Measurements from ENCODE around the gene BAG5.

Gene BAG5

DNA sequence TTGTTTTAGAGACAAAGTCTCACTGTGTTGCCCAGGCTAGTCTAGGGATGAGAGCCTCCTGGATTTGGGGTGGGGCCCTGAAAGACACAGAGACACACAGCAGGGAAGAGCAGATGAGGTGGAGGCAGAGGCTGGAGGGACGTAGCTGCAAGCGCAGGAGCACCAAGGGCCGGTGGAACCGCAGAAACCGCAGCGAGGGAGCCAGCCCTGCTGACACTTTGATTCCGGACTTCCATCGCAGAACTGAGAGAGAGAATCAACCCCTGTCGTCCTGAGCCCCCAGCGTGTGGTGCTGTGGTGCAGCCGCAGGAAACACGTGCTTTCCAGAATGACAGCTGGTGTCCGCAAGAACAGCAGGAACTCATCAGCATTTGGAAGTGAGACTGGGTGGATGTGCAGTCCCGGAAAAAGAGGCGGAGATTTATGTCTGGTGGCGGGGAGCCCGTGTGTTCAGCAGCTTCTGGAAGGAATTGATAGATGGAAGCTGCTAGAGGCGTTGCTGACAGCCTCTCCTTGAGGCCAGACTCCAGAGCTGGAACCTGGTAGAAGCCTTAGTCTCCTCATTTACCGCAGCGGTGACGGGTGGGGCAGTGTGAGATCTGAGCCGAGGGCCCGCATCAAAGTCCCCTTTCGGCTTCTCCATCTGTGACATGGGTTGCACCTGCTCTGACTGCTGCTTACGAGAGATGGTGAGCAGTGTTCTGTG lies 44.7 kb upstream of the BAG5 start:
- H3K4me3 ChIP-seq (ENCODE audit: insufficient read depth, low read length, poor library complexity, severe bottlenecking), result no peak overlapping the region
- no peaks in the 10 kb centered on the region for H3K36me3 ChIP-seq (ENCODE audit: low read length)
- no peak overlapping the region for H3K27ac ChIP-seq (ENCODE audit: low read depth, low read length)

DNA sequence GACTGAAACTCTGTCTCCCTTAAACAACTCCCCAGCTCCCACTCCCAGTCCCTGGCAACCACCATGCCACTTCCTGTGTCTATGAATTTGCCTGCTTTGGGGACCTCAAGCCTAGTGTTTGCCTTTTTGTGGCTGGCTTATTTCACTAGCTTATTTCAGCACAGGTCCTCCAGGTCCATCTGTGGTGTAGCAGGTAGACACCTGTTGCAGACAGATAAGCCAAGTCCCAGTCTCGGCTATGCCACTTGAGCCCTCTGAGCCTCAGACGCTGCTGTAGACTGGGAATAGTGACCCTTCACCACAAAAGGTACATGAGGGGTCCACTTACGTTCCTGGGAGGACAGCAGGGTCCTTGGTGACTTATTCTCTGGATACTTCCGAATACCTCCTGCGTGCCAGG lies 42.2 kb upstream of the BAG5 start:
- Histone ChIP-seq H3K9me3 (ENCODE audit: insufficient read depth, low read length) (no peaks in the 10 kb centered on the region), H3K27me3 (ENCODE audit: low read length) (no peaks in the 10 kb centered on the region), H4K20me1 (ENCODE audit: low read depth, low read length) (no peaks in the 10 kb centered on the region), H3K36me3 (ENCODE audit: low read length) (no peaks in the 10 kb centered on the region), H3K79me2 (ENCODE audit: insufficient read depth, low read length) (no peaks in the 10 kb centered on the region), H3K4me3 (ENCODE audit: insufficient read depth, low read length, poor library complexity, severe bottlenecking) (no peak overlapping the region), H3F3A (ENCODE audit: insufficient read depth) (no peaks in the 10 kb centered on the region), H2AFZ (ENCODE audit: low read depth, low read length, severe bottlenecking) (no peak overlapping the region), H3K27ac (ENCODE audit: low read depth, low read length) (no peak overlapping the region), H3K9ac (ENCODE audit: low read length) (no peak overlapping the region), H3K9me2 (replicated peaks; ENCODE audit: insufficient read depth, low read length) (no peaks in the 10 kb centered on the region), H3K4me2 (ENCODE audit: low read depth, low read length, poor library complexity, severe bottlenecking) (no peak overlapping the region)
- TF ChIP-seq, protein P1, sequence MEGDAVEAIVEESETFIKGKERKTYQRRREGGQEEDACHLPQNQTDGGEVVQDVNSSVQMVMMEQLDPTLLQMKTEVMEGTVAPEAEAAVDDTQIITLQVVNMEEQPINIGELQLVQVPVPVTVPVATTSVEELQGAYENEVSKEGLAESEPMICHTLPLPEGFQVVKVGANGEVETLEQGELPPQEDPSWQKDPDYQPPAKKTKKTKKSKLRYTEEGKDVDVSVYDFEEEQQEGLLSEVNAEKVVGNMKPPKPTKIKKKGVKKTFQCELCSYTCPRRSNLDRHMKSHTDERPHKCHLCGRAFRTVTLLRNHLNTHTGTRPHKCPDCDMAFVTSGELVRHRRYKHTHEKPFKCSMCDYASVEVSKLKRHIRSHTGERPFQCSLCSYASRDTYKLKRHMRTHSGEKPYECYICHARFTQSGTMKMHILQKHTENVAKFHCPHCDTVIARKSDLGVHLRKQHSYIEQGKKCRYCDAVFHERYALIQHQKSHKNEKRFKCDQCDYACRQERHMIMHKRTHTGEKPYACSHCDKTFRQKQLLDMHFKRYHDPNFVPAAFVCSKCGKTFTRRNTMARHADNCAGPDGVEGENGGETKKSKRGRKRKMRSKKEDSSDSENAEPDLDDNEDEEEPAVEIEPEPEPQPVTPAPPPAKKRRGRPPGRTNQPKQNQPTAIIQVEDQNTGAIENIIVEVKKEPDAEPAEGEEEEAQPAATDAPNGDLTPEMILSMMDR (IDR thresholded peaks at IDR 0.05; ENCODE audit: insufficient read depth, low read length, poor library complexity, severe bottlenecking), result no peak
- no peak for TF ChIP-seq EZH2phosphoT487 (conservative IDR thresholded peaks at IDR 0.05; ENCODE audit: low read length)

More for the DNA sequence above, 44.7 kb upstream of the BAG5 start:
- Histone ChIP-seq H3K9me3 (ENCODE audit: insufficient read depth, low read length) (0 out of 2 replicates have a peak, but pooled peaks cover 3% of the 10 kb centered on the region), H3F3A (ENCODE audit: insufficient read depth) (no peaks in the 10 kb centered on the region), H4K20me1 (ENCODE audit: low read depth, low read length) (no peaks in the 10 kb centered on the region), H2AFZ (ENCODE audit: low read depth, low read length, severe bottlenecking) (no peak overlapping the region), H3K9ac (ENCODE audit: low read length) (no peak overlapping the region), H3K79me2 (ENCODE audit: insufficient read depth, low read length) (no peaks in the 10 kb centered on the region), H3K9me2 (replicated peaks; ENCODE audit: insufficient read depth, low read length) (no peaks in the 10 kb centered on the region), H3K4me2 (ENCODE audit: low read depth, low read length, poor library complexity, severe bottlenecking) (peak overlapping the region; percentile 7), H3K27me3 (ENCODE audit: low read length) (no peaks in the 10 kb centered on the region)
- TF ChIP-seq, protein P1 (IDR thresholded peaks at IDR 0.05; ENCODE audit: insufficient read depth, low read length, poor library complexity, severe bottlenecking), result no peak
- no peak for TF ChIP-seq EZH2phosphoT487 (conservative IDR thresholded peaks at IDR 0.05; ENCODE audit: low read length)

DNA sequence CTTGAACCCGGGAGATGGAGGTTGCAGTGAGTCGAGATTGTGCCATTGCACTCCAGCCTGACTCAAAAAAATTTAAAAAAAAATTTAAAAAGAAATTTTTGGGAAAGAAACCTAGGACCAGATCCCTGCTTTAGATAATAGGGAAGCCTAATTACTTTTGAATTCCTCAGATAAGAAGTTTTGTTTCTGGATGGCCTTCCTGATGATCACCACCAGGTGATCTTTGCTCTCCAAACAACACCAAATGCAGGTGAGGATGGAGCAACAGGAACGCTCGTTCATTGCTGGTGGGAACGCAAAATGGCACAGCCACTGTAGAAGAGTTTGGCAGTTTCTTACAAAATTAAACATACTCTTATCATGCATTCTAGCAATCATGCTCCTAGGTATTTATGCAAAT lies 38.0 kb upstream of the BAG5 start:
- H3F3A ChIP-seq (ENCODE audit: insufficient read depth), result no peaks in the 10 kb centered on the region
- H4K20me1 ChIP-seq (ENCODE audit: low read depth, low read length), result no peaks in the 10 kb centered on the region
- H3K79me2 ChIP-seq (ENCODE audit: insufficient read depth, low read length), result no peaks in the 10 kb centered on the region
- no peaks in the 10 kb centered on the region for H3K9me2 ChIP-seq (replicated peaks; ENCODE audit: insufficient read depth, low read length)
- H3K4me3 ChIP-seq (ENCODE audit: insufficient read depth, low read length, poor library complexity, severe bottlenecking), result no peak overlapping the region
- TF ChIP-seq, protein P1 (IDR thresholded peaks at IDR 0.05; ENCODE audit: insufficient read depth, low read length, poor library complexity, severe bottlenecking), result no peak
- TF ChIP-seq EZH2phosphoT487 (conservative IDR thresholded peaks at IDR 0.05; ENCODE audit: low read length), result no peak
- H3K9ac ChIP-seq (ENCODE audit: low read length), result no peak overlapping the region
- H3K27me3 ChIP-seq (ENCODE audit: low read length), result no peaks in the 10 kb centered on the region
- H3K27ac ChIP-seq (ENCODE audit: low read depth, low read length), result no peak overlapping the region
- no peaks in the 10 kb centered on the region for H3K9me3 ChIP-seq (ENCODE audit: insufficient read depth, low read length)
- H3K36me3 ChIP-seq (ENCODE audit: low read length), result no peaks in the 10 kb centered on the region
- no peak overlapping the region for H2AFZ ChIP-seq (ENCODE audit: low read depth, low read length, severe bottlenecking)
- H3K4me2 ChIP-seq (ENCODE audit: low read depth, low read length, poor library complexity, severe bottlenecking), result no peak overlapping the region

Data from SU-DHL-6 (cell line).